ENCODE results near the gene FUS. TPM values are rescaled to one million over a fixed set of nuclear protein-coding genes. Genes with fewer than 3 reads are reported as not detected.
A peak's percentile ranks its signal among the peaks of the same experiment; 100 is the strongest.

The FUS gene
- total and polyA plus RNA-seq, 2 of the 8 experiments (the other 6 are each of a cell fraction or from before 2014, with no cell fraction given) = 484 to 685 TPM

GRCh38 chr16:31143694-31144148 lies 36.2 kb upstream of the FUS start:
- no peak overlapping the region for H4K5ac ChIP-seq (ENCODE audit: insufficient read length, low read depth, low read length)
- no peak overlapping the region for H4K8ac ChIP-seq (ENCODE audit: extremely low read depth, insufficient read depth, low read length)
- no peak overlapping the region for H3K4me3 ChIP-seq (ENCODE audit: extremely low read depth in 1 of 4, insufficient read depth in 2 of 4, low read depth in 3 of 4, low read length in 4 of 4)
- no peak overlapping the region for H3K4me2 ChIP-seq (ENCODE audit: insufficient read depth in 1 of 2, low read depth in 2 of 2, low read length in 2 of 2)
- H4K91ac ChIP-seq (replicated peaks; ENCODE audit: insufficient read length, low read length) = no peak overlapping the region
- no peak overlapping the region for H2BK5ac ChIP-seq (ENCODE audit: low read depth, low read length)
- no peak overlapping the region for H3K23ac ChIP-seq (ENCODE audit: insufficient read length)
- no peaks in the 10 kb centered on the region for H3K9me3 ChIP-seq (ENCODE audit: insufficient read depth in 2 of 2, low read depth in 1 of 2, low read length in 1 of 2)
- no peak overlapping the region for H3K9ac ChIP-seq (replicated peaks in 1 of 4; ENCODE audit: extremely low read depth in 1 of 4, low read depth in 3 of 4, low read length in 3 of 4)
- TF ChIP-seq ASH2L (IDR thresholded peaks at IDR 0.05; ENCODE audit: low read length) (no peak), HDAC6 (IDR thresholded peaks at IDR 0.05; ENCODE audit: low read depth, low read length) (no peak), KDM1A (IDR thresholded peaks at IDR 0.05; ENCODE audit: borderline replicate concordance, low read length) (no peak), TEAD4 (IDR thresholded peaks at IDR 0.05; ENCODE audit: low read depth, low read length) (no peak), TCF12 (IDR thresholded peaks at IDR 0.05; ENCODE audit: low read depth, low read length) (no peak), CTCF (IDR thresholded peaks at IDR 0.05; ENCODE audit: control extremely low read depth in 1 of 3, insufficient read depth in 1 of 3, low read depth in 1 of 3, low read length in 3 of 3) (peak in 2 of 3 experiments; percentile 1 to 35; a peak in 2 of 4 replicates)
- FAIRE-seq = no peak
- H3K36me3 ChIP-seq (ENCODE audit: control insufficient read depth in 2 of 4, insufficient read depth in 4 of 4, low read length in 3 of 4) = no peaks in the 10 kb centered on the region
- H3K23me2 ChIP-seq (ENCODE audit: low read depth, low read length) = peaks cover 11% of the 10 kb centered on the region; the same call in 1 of the 2 replicates
- ChIA-PET CTCF (ENCODE audit: partially characterized antibody) (interaction anchor here (0.8 to 8.1 kb wide), 14 partner anchors 9 to 554 kb away, joined by 3 to 56 read pairs (median 4); partner anchors contain the start of genes HSD3B7, PRSS53, PRSS8 and PYDC1), POLR2A (ENCODE audit: partially characterized antibody) (interaction anchor here (0.6 to 34.9 kb wide), 8 partner anchors 23 to 196 kb away, joined by 3 to 713 read pairs (median 5); partner anchors contain the start of genes BCKDK, FUS, KAT8 and PRSS8)
- H3K18ac ChIP-seq (ENCODE audit: extremely low read depth, low read length) = no peak overlapping the region
- no peaks in the 10 kb centered on the region for H3K79me1 ChIP-seq (ENCODE audit: low read depth, low read length)
- no peak overlapping the region for H2AK5ac ChIP-seq (ENCODE audit: low read depth, low read length)
- H2BK12ac ChIP-seq (ENCODE audit: low read depth, low read length) = no peak overlapping the region; the same call in 1 of the 2 replicates
- no peak overlapping the region for H3K27ac ChIP-seq (ENCODE audit: low read depth, low read length)
- H3K56ac ChIP-seq (replicated peaks; ENCODE audit: insufficient read length, low read depth, low read length) = no peak overlapping the region
- 93% methylated on average over 8 of the region's 8 CpGs; no CpG with 5 or more reads in 1 of the 2 experiments for WGBS, 2 experiments (ENCODE audit: extremely low coverage in 1 of 2, insufficient coverage in 1 of 2, insufficient read length in 1 of 2, insufficient replicate concordance in 2 of 2, low coverage in 1 of 2, low lambda C conversion rate in 2 of 2, missing lambda C conversion rate in 1 of 2)
- H3K14ac ChIP-seq (ENCODE audit: insufficient read length) = no peak overlapping the region
- H2BK20ac ChIP-seq (ENCODE audit: low read length) = no peak overlapping the region
- DNase-seq (ENCODE audit: low read depth in 1 of 2, low spot score in 2 of 2) = peak in 1 of 2 experiments; percentile 52
- H2BK120ac ChIP-seq (replicated peaks; ENCODE audit: low read depth, low read length) = no peak overlapping the region
- H3K4ac ChIP-seq (replicated peaks; ENCODE audit: insufficient read length, low read depth, low read length) = no peak overlapping the region
- H3K4me1 ChIP-seq (replicated peaks in 1 of 4; ENCODE audit: control insufficient read depth in 3 of 4, insufficient read depth in 4 of 4, low read length in 3 of 4) = peaks cover 0 to 21% (median 19%) of the 10 kb centered on the region in 4 experiments; a peak in 6 of 7 replicates
- H4K20me1 ChIP-seq (replicated peaks in 1 of 2; ENCODE audit: control insufficient read depth in 1 of 2, insufficient read depth in 2 of 2, low read length in 2 of 2) = no peaks in the 10 kb centered on the region
- H3K27me3 ChIP-seq (replicated peaks in 1 of 4; ENCODE audit: control insufficient read depth in 3 of 4, extremely low read depth in 1 of 4, insufficient read depth in 3 of 4, low read length in 3 of 4) = peaks cover 1 to 23% (median 15%) of the 10 kb centered on the region in 4 experiments
- 0 out of 2 replicates have a peak overlapping the region, but pooled peaks have one; percentile 88 for H2BK15ac ChIP-seq (ENCODE audit: low read length)
- H3K79me2 ChIP-seq (ENCODE audit: control insufficient read depth in 1 of 2, insufficient read depth in 2 of 2, low read length in 2 of 2) = no peaks in the 10 kb centered on the region
- H2AFZ ChIP-seq (ENCODE audit: low read length) = no peak overlapping the region
